CD4-positive, alpha-beta T cell treated with Interferon gamma for 1 hour (primary cell): ENCODE measurements around the gene OPCML.

Experiments used
- DNase-seq: peaks from one replicate; pipeline ENCODE4 v3.0.0-alpha.2; 2020

OPCML gene

DNA sequence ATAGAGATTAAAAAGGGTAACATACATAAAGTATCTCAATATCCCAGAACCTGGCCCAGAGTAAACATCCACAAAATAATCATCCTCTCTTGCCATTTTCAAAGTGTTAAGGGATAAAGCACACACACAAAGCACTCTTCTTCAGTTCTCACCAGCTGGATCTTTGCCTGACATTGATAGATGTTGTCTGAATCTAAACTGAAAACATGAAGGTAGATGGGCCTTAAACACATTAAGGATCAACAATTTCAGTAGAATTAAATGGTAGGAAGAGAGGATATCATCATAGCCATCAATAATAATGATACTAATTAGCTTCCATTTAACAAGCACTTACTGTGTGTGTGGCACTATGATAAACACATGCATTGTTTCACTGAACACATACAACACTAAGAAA, 261.1 kb downstream of the OPCML start:
- no peak for DNase-seq

- DNase-seq, result no peak
These were observed 263.0 kb downstream of the OPCML start for GRCh38 chr11:133269267-133269666.

- no peak for DNase-seq
These were observed 265.3 kb downstream of the OPCML start for GRCh38 chr11:133266986-133267385.

GRCh38 chr11:133265530-133266035, 266.7 kb downstream of the OPCML start:
- no peak for DNase-seq

DNA sequence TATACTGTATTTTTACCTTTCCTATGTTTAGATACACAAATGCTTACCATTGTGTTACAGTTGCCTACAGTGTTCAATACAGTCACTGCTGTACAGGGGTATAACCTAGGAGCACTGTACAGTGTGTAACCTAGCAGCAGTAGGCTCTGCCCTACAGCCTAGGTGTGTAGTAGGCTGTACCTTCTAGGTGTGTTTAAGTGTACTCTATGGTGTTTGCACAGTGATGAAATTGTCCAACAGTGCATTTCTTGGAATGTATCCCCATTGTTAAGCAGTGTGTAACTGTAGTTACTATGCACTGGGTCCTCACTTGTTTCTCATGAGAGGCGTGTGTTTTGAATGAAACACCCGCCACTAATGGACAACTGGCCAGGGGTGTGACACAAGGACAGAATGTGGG, 269.0 kb downstream of the OPCML start:
- no peak for DNase-seq

GRCh38 chr11:133258751-133259150, 273.6 kb downstream of the OPCML start:
- no peak for DNase-seq

DNA sequence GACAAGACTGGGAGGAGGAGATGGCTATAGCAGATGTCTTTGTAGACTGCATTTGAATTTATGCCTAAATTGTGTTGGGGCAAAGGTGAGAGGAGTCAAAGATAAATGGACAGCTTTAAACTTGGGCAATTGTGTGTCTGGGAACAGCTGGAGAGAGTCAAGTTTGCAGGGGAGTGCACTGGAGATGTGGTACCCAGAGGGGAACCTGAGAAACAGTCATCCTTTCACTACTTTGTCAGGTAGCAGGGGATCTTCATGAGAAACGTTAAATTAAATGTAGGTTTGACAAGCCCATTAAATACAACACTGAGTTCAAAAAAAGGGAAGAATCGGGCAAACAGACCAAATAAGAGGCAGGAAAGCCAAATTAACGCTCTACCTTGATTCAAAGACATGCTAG, 277.7 kb downstream of the OPCML start:
- DNase-seq, result no peak

DNA sequence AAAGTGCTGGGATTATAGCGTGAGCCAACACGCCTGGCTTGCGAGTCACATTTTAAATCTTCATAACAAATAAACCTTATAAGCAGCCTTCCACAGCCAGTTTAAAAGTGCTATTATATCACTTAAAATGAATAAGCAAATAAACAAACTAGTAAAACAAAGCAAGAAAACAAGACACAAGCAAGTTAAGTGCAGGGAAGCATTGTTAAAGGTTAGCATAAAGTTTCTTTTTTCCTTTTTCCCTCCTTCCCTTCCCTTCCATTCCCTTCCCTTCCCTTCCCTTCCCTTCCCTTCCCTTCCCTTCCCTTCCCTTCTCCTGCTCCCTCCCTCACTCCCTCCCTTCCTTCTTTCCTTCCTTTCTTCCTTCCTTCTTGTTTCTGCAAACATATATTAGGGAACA, 278.7 kb downstream of the OPCML start:
- DNase-seq, result no peak

DNA sequence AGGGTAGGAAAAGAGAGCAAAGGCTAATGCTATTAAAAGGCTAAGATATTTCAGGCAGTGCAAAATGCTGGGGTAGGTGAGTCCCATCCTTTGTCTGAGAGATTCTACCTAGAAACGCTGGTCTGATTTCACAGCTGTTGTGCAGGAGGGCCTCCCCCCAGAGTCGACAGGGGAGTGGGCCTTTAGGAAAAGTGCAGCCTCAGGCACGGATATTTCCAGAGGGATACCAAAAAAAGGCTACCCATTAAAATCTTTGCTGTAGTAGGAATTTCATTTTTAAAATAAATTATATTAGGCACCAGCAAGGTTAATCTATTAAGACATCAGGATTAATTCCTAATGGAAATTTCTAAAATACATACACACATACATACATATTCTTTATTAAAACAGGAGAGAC, 280.5 kb downstream of the OPCML start:
- no peak for DNase-seq

- DNase-seq, result no peak
These were observed 282.8 kb downstream of the OPCML start for GRCh38 chr11:133249530-133249929.

- no peak for DNase-seq
These were observed 283.2 kb downstream of the OPCML start for GRCh38 chr11:133249065-133249464.

DNA sequence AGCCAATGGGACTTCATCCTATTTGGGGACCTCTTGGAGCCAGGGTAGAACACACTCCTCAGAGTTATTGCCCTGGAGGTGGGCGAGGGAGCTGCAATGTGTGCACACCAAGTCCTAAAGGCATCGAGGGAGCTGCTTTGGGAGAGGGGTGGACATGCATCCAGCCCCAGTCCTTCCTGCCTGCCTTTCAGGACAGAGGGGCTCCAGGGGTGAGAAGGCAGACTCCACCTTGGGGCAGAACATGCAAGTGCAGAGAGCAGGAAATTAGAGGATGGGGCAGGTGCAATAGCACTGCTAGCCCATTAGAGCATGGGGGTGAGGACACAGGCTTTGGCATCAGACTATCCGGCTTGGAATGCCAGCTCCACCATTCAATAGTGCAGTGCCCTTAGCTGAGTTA, 288.5 kb downstream of the OPCML start:
- no peak for DNase-seq

GRCh38 chr11:133240908-133241655, 291.2 kb downstream of the OPCML start:
- DNase-seq, result no peak

- DNase-seq, result no peak
These were observed 292.7 kb downstream of the OPCML start for GRCh38 chr11:133239575-133239974.

DNA sequence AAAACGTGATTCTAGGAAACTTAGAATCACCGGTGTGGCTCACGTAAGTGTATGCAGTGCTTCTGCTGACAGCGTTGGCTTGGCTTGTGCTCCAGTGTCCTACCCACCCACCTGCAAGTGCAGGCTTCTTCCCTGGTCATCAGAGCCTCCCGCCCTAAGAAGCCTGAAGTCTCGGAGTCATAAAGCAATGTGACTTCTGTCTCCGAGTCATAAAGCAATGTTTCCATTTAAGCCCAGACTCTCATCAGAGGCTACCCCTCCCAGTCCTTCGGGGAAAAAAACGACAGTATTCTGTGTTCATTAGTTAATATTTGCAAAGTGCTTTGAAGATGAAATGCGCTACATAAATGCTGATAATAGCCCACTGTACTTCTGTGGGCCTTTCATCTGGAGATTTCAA, 293.8 kb downstream of the OPCML start:
- no peak for DNase-seq

DNA sequence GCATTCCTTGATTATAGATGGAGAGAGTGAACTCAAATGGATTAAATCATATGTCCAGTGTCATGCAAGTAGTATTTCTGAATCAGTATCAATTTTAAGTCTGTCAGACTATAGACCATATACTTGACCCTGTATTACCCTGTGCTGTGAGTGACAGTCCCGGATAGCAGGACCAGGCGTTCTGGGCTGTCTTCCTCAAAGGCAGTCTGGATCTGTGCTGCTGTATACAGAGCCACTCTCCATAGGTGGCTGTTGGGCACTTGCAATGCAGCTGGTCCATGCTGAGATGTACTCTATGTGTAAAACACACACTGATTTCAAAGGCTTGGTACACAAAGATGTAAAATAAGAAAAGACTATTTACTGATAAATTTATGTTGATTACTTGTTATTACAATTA, 294.3 kb downstream of the OPCML start:
- no peak for DNase-seq

GRCh38 chr11:133235381-133235780, 296.9 kb downstream of the OPCML start:
- no peak for DNase-seq

- DNase-seq, result no peak
These were observed 297.4 kb downstream of the OPCML start for GRCh38 chr11:133234883-133235282.

DNA sequence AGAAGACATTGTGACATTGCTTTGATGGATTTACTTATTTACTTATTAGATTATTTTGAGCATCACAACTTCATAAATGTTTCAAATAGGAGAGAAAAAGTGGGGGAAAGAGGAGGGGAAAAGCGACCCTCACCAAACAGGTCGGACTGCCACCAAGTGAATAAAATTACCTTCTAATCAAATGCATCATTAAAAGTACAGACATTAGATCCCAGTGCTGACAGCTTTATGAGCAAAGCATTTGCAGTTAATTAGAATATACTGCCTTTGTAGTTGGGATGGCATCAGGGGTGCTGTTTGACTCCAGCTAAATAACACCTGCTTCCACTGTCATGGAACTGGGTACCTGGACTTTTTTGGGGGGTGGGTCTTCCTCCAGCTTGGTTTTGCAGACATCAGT, 299.6 kb downstream of the OPCML start:
- no peak for DNase-seq

- DNase-seq, result no peak
These were observed 301.9 kb downstream of the OPCML start for GRCh38 chr11:133230431-133230830.

DNA sequence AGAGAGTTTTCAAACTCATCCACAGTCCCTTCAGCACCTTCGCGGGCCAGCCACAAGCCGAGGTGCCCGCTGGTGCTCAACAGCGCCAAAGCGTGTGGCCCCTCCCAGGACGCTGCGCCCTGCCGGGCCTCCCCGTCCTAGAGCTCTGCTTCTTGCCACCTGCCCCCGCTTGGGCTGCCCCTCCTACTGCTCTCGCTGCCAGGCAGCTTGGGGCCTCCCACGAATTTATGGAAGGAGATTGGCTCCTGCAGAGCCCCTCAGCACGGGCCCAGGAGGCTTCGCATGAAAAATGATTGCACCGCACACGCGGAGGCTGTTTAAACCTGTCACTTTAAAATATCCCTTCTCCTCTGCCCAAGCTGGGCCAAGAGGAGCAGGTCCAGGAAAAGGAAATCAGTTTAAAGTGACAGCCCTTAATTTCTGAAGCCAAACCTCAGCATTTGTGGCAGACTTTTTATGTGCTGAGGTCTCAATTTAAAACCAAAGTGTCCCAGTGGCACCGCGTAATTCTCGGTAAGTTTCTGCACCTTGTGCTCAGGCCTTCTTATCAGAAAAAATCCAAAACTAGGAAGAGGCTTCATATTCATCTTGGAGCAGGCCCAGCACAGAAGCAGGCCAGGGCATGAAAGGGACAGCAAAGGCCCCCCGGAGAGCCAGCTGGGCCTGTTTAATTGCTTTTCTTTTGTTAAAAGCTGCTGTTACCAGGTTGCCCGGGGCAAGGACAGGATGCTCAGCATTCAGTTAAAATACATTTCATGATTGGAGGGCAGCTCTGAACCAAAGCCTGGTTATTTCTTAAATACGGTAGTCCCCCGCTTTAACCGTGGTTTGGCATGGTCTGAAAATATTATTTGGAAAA, 303.6 kb downstream of the OPCML start:
- no peak for DNase-seq

- no peak for DNase-seq
These were observed 304.6 kb downstream of the OPCML start for GRCh38 chr11:133227632-133228111.

GRCh38 chr11:133224271-133224670, 308.0 kb downstream of the OPCML start:
- no peak for DNase-seq
